Dendritic cell treated with granulocyte-macrophage colony-stimulating factor and Interleukin-4, amounts not matched to agents 40 ng/mL and 50 ng/mL, for 4 days (primary cell): ENCODE data around the gene PXT1.
"Not testable (repeated sequence)": the region's sequence is repeated elsewhere in the genome, so short reads cannot be mapped to it uniquely, and the experiment has no call there.

Experiments used
- H3K27ac Mint-ChIP-seq: one replicate; pipeline ENCODE4 v1.8.0; 2022; ENCODE audit warnings: mild to moderate bottlenecking, mixed read lengths
- H3K27me3 Mint-ChIP-seq: one replicate; pipeline ENCODE4 v1.8.0; 2022; ENCODE audit warnings: mild to moderate bottlenecking, mixed read lengths
- H3K36me3 Mint-ChIP-seq: one replicate; pipeline ENCODE4 v1.8.0; 2022; ENCODE audit warnings: low read depth, mixed read lengths
- H3K4me1 Mint-ChIP-seq: one replicate; pipeline ENCODE4 v1.8.0; 2022; ENCODE audit warnings: low read depth, mixed read lengths
- H3K4me3 Mint-ChIP-seq: one replicate; pipeline ENCODE4 v1.8.0; 2022; ENCODE audit warnings: mild to moderate bottlenecking, moderate library complexity, mixed read lengths
- H3K9me3 Mint-ChIP-seq: one replicate; pipeline ENCODE4 v1.8.0; 2022; ENCODE audit warnings: mixed read lengths
- intact Hi-C: fragments of 100-400 bp; cut with micrococcal nuclease; formaldehyde crosslinking; loops from one replicate; pipeline ENCODE4 v1.15.0; 2022

The PXT1 gene

DNA sequence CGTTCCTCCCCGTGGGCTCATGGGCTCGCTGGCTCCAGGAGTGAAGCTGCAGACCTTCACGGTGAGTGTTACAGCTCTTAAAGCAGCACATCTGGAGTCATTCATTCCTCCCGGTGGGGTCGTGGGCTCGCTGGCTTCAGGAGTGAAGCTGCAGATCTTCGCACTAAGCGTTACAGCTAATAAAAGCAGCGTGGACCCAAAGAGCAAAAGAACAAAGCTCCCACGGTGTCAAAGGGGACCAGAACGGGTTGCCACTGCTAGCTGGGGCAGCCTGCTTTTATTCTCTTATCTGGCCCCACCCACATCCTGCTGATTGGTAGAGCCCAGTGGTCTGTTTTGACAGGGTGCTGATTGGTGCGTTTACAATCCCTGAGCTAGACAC lies 79.3 kb downstream of the PXT1 start:
- intact Hi-C loops, result loop anchor here (5.0 to 10.0 kb wide), 2 partner anchors 241 to 329 kb away; no protein-coding TSS in a partner anchor
- H3K9me3 Mint-ChIP-seq, H3K36me3 Mint-ChIP-seq, H3K4me3 Mint-ChIP-seq, H3K27ac Mint-ChIP-seq, H3K27me3 Mint-ChIP-seq: not testable (repeated sequence)
- peaks cover 45% of the 10 kb centered on the region for H3K4me1 Mint-ChIP-seq

DNA sequence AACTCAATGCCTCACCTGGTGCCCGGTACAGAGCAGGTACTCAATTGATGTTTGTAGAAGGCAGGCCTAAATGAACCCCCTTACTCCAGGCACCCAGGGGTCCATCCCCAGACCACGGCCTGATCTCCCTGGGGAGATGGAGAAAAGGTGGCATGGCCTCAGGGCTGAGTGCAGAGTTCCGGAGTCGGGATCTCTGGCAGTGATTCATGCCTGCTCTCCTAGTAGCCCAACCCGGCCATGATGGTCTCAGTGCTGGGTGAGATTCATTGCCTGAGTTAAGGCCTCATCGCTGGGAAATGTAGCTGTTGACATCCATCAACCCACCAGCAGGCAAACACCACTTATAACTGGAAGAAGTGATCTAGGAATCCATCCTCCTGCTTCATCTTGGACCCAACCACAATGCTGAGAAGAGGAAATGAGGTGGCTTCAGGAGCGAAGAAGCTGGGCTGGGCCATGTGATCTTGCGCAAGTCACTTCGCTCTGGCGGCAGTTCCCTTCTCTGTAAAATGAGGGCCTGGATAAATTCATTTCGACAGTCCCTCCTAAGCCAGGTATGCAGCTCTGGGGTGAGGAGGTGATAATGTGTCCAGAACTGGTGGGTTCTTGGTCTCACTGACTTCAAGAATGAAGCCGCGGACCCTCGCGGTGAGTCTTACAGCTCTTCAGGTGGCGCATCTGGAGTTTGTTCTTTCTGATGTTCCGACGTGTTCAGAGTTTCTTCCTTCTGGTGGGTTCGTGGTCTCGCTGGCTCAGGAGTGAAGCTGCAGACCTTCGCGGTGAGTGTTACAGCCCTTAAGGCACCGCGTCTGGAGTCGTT lies 79.9 kb downstream of the PXT1 start:
- no peak overlapping the region for H3K27ac Mint-ChIP-seq
- H3K9me3 Mint-ChIP-seq, result no peaks in the 10 kb centered on the region
- intact Hi-C loops, result loop anchor here (5.0 to 10.0 kb wide), 2 partner anchors 240 to 328 kb away; no protein-coding TSS in a partner anchor
- peaks cover 45% of the 10 kb centered on the region for H3K4me1 Mint-ChIP-seq
- H3K27me3 Mint-ChIP-seq, result peaks cover 4% of the 10 kb centered on the region
- H3K4me3 Mint-ChIP-seq, result no peak overlapping the region
- no peaks in the 10 kb centered on the region for H3K36me3 Mint-ChIP-seq

GRCh38 chr6:36361071-36361470 lies 81.6 kb downstream of the PXT1 start:
- Mint-ChIP-seq H3K4me1 (peaks cover 52% of the 10 kb centered on the region), H3K9me3 (no peaks in the 10 kb centered on the region), H3K36me3 (no peaks in the 10 kb centered on the region), H3K27ac (peak overlapping the region; percentile 8), H3K27me3 (peaks cover 4% of the 10 kb centered on the region), H3K4me3 (no peak overlapping the region)
- intact Hi-C loops, result loop anchor here (2.0 to 10.0 kb wide), 4 partner anchors 20 to 326 kb away; no protein-coding TSS in a partner anchor

- H3K4me1 Mint-ChIP-seq, result peaks cover 49% of the 10 kb centered on the region
- H3K4me3 Mint-ChIP-seq, result no peak overlapping the region
- H3K27ac Mint-ChIP-seq, result peak overlapping the region; percentile 8
- peaks cover 4% of the 10 kb centered on the region for H3K27me3 Mint-ChIP-seq
- intact Hi-C loops, result loop anchor here (2.0 to 10.0 kb wide), 4 partner anchors 20 to 326 kb away; no protein-coding TSS in a partner anchor
- H3K36me3 Mint-ChIP-seq, result no peaks in the 10 kb centered on the region
- no peaks in the 10 kb centered on the region for H3K9me3 Mint-ChIP-seq
These were observed 82.2 kb downstream of the PXT1 start for GRCh38 chr6:36360241-36361054.

GRCh38 chr6:36358226-36358915 lies 84.3 kb downstream of the PXT1 start:
- no peaks in the 10 kb centered on the region for H3K9me3 Mint-ChIP-seq
- peaks cover 2% of the 10 kb centered on the region for H3K27me3 Mint-ChIP-seq
- peaks cover 31% of the 10 kb centered on the region for H3K4me1 Mint-ChIP-seq
- H3K4me3 Mint-ChIP-seq, result no peak overlapping the region
- intact Hi-C loops, result no loop called here
- no peaks in the 10 kb centered on the region for H3K36me3 Mint-ChIP-seq
- H3K27ac Mint-ChIP-seq, result no peak overlapping the region

DNA sequence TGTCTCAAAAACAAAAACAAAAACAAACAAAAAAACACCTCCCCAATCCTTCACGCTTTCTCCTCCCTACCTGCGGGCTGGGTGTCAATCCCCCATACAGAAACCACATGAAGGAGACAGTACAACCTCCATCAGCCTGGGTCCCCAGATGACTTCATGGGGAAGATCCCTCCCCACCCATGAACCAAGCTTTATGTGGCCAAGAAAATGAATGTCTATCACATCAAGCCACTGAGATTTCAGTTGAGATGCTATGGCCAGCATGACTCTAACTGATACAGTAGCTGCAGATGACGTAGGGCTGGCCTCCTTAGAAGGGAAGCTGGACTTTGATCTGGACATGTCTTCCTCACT lies 84.8 kb downstream of the PXT1 start:
- no peak overlapping the region for H3K4me3 Mint-ChIP-seq
- intact Hi-C loops, result no loop called here
- H3K9me3 Mint-ChIP-seq, result no peaks in the 10 kb centered on the region
- no peaks in the 10 kb centered on the region for H3K36me3 Mint-ChIP-seq
- no peak overlapping the region for H3K27ac Mint-ChIP-seq
- H3K27me3 Mint-ChIP-seq, result no peaks in the 10 kb centered on the region
- peaks cover 26% of the 10 kb centered on the region for H3K4me1 Mint-ChIP-seq

- peaks cover 20% of the 10 kb centered on the region for H3K4me1 Mint-ChIP-seq
- H3K9me3 Mint-ChIP-seq, result no peaks in the 10 kb centered on the region
- H3K27me3 Mint-ChIP-seq, result no peaks in the 10 kb centered on the region
- intact Hi-C loops, result no loop called here
- no peak overlapping the region for H3K27ac Mint-ChIP-seq
- H3K36me3 Mint-ChIP-seq, result no peaks in the 10 kb centered on the region
- no peak overlapping the region for H3K4me3 Mint-ChIP-seq
These were observed 86.8 kb downstream of the PXT1 start for GRCh38 chr6:36355819-36356218.

- Mint-ChIP-seq H3K4me1 (peaks cover 21% of the 10 kb centered on the region), H3K4me3 (no peak overlapping the region), H3K27me3 (peaks cover 5% of the 10 kb centered on the region), H3K36me3 (no peaks in the 10 kb centered on the region), H3K27ac (no peak overlapping the region), H3K9me3 (no peaks in the 10 kb centered on the region)
- intact Hi-C loops, result no loop called here
These were observed 89.2 kb downstream of the PXT1 start for GRCh38 chr6:36353411-36353915.

DNA sequence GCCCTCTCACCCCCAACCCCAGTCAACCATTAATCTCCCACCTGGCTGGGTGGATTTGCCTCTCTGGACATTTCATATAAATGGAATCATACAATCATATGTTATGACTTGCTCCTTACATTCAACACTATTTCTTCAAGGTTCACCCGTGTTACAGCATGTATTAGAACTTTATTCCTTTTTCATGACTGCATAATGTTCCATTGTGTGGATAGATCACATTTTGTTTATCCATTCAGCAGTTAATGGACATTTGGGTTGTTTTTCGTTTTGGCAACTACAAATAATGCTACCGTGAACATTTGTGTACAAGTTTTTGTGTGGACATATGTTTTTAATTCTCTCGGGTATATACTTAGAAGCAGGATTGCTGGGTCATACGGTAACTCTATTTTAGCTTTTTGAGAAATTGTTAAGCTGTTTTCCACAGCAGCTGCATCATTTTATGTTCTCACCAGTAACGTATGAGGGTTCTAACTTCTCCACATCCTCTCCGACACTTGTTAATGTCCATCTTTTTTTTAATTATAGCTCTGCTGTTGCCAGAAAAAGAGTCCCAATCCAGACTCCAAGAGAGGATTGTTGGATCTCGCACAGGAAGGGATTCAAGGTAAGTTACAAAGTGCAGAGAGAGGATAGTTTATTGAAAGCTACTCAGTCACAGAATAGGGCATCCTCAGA lies 90.0 kb downstream of the PXT1 start:
- no peaks in the 10 kb centered on the region for H3K36me3 Mint-ChIP-seq
- no peak overlapping the region for H3K27ac Mint-ChIP-seq
- H3K4me3 Mint-ChIP-seq, result no peak overlapping the region
- H3K27me3 Mint-ChIP-seq, result peaks cover 5% of the 10 kb centered on the region
- H3K4me1 Mint-ChIP-seq, result peaks cover 21% of the 10 kb centered on the region
- intact Hi-C loops, result no loop called here
- no peaks in the 10 kb centered on the region for H3K9me3 Mint-ChIP-seq

DNA sequence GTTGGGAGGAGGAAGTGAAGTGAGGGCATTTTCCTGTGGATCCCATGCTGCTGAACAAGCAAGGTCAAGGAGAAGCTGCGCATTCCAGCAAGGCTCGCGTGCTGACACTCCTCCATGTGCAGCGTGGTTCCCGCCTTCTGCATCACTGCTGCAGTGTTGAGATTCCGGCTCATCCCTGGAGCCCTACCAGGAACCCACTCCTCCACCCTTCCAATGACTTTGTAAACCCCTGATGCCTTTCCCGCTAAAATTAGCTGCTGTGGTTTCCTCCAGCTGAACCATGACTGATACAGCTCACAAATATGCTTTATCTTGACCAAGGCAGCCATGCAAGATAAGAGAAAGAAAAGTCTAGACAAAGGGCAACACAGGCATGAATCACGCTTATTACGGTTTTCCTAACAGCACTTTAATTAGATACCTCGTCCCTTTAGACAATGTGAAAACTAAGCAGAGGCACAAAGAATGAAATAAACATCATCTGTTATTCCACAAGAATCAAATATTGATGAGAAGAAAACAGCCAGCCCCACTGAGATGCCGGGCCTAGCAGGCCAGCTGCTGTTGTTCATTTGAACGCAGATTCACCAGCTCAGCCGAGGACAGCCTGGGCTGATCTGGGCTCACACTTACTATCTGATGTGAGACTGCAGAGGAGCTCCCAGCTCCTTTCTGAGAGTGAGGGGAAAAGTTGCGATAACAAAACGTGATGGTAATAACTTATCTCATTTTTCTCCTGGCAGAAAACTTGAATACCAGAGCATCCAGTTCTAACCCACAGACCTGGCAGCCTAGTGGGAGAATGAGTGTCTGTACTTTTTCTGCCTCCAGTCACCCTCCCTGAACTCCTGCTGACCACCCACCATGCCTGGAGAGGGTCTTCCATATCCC lies 91.7 kb downstream of the PXT1 start:
- H3K4me1 Mint-ChIP-seq, result peaks cover 9% of the 10 kb centered on the region
- no peak overlapping the region for H3K4me3 Mint-ChIP-seq
- peaks cover 5% of the 10 kb centered on the region for H3K27me3 Mint-ChIP-seq
- H3K9me3 Mint-ChIP-seq, result no peaks in the 10 kb centered on the region
- no peak overlapping the region for H3K27ac Mint-ChIP-seq
- H3K36me3 Mint-ChIP-seq, result no peaks in the 10 kb centered on the region
- intact Hi-C loops, result no loop called here

- intact Hi-C loops, result no loop called here
- Mint-ChIP-seq H3K27ac (no peak overlapping the region), H3K4me3 (no peak overlapping the region), H3K9me3 (no peaks in the 10 kb centered on the region), H3K27me3 (peaks cover 5% of the 10 kb centered on the region), H3K4me1 (peaks cover 9% of the 10 kb centered on the region), H3K36me3 (no peaks in the 10 kb centered on the region)
These were observed 92.6 kb downstream of the PXT1 start for GRCh38 chr6:36350082-36350481.

DNA sequence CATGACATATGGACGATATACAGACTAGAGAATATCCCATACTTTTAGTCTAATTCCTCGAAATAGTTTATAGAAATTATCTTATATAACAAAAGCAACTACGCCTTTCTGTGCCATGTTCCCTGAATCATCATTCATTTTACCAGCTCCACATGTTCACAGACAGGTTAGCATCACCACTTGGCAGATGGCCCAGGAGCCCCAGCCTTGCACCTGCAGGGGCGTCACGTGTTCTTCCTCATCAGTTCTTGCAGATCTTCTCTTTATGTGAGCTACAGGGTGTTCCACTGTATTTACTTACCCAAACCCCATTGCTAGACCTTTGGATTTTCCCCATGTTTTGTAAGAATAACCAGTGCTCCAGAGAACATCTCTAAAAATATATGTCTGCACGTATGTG lies 93.4 kb downstream of the PXT1 start:
- no peak overlapping the region for H3K27ac Mint-ChIP-seq
- intact Hi-C loops, result no loop called here
- H3K27me3 Mint-ChIP-seq, result peaks cover 5% of the 10 kb centered on the region
- H3K36me3 Mint-ChIP-seq, result no peaks in the 10 kb centered on the region
- H3K4me1 Mint-ChIP-seq, result peaks cover 9% of the 10 kb centered on the region
- no peaks in the 10 kb centered on the region for H3K9me3 Mint-ChIP-seq
- no peak overlapping the region for H3K4me3 Mint-ChIP-seq

GRCh38 chr6:36347621-36348020 lies 95.0 kb downstream of the PXT1 start:
- intact Hi-C loops, result no loop called here
- Mint-ChIP-seq H3K27ac (no peak overlapping the region), H3K27me3 (peaks cover 5% of the 10 kb centered on the region), H3K9me3 (no peaks in the 10 kb centered on the region), H3K4me3 (no peak overlapping the region), H3K4me1 (peaks cover 9% of the 10 kb centered on the region), H3K36me3 (no peaks in the 10 kb centered on the region)
